ENCODE data around the gene KCNK16. TPM values are rescaled to one million over a fixed set of nuclear protein-coding genes. Genes with fewer than 3 reads are reported as not detected.

Gene KCNK16
- total RNA-seq, 1 experiment from 2014 or later, result not detected

GRCh38 chr6:39328066-39328465 is 5.6 kb upstream of the KCNK16 start:
- no peak for TF ChIP-seq REST (IDR thresholded peaks at IDR 0.05; ENCODE audit: insufficient read depth in 1 of 2, low read depth in 2 of 2, low read length in 1 of 2)
- TF ChIP-seq POLR2AphosphoS5 (IDR thresholded peaks at IDR 0.05; ENCODE audit: low read depth, low read length), result no peak
- no peak for TF ChIP-seq SIN3A (IDR thresholded peaks at IDR 0.05; ENCODE audit: borderline replicate concordance, insufficient read depth, low read depth, low read length)
- BruUV-seq (replicated peaks), result no TSS peak
- H3K4me1 ChIP-seq (ENCODE audit: control insufficient read depth, insufficient read depth, low read length), result no peaks in the 10 kb centered on the region
- intact Hi-C loops (cut with micrococcal nuclease; ENCODE audit: unreplicated experiment) (no loop called here), in situ Hi-C loops (cut with HindIII; ENCODE audit: low pct_unique_long_range_greater_than_20kb, low sequenced_read_pairs) (no loop called here)
- DNase-seq (ENCODE audit: low read depth, low spot score) (no peak), ATAC-seq (no peak)
- H3K27me3 ChIP-seq (ENCODE audit: control insufficient read depth, insufficient read depth, low read length), result peaks cover 6% of the 10 kb centered on the region
- H3K4me3 ChIP-seq (ENCODE audit: low read depth in 2 of 2, low read length in 2 of 2), result no peak overlapping the region
- POLR2A ChIA-PET, result no interaction called here
- CTCF ChIA-PET, result no interaction called here
- H3K36me3 ChIP-seq (ENCODE audit: control insufficient read depth, insufficient read depth, low read length), result no peaks in the 10 kb centered on the region
- H3K27ac ChIP-seq (ENCODE audit: low read length), result no peak overlapping the region
- H3K9me3 ChIP-seq (ENCODE audit: control insufficient read depth, insufficient read depth, low read depth, low read length), result no peaks in the 10 kb centered on the region

- H3K27me3 ChIP-seq (ENCODE audit: control insufficient read depth, insufficient read depth, low read length), result peaks cover 5% of the 10 kb centered on the region
Measured at GRCh38 chr6:39327507-39327906, 5.0 kb upstream of the KCNK16 start.

More at GRCh38 chr6:39327507-39327906, 5.0 kb upstream of the KCNK16 start:
- no peak for ATAC-seq
- ChIA-PET POLR2A (no interaction called here), CTCF (no interaction called here)
- no TSS peak for BruUV-seq (replicated peaks)
- no peak overlapping the region for H3K27ac ChIP-seq (ENCODE audit: low read length)
- H3K4me3 ChIP-seq (ENCODE audit: low read depth in 2 of 2, low read length in 2 of 2), result no peak overlapping the region
- H3K36me3 ChIP-seq (ENCODE audit: control insufficient read depth, insufficient read depth, low read length), result no peaks in the 10 kb centered on the region
- DNase-seq (ENCODE audit: low read depth, low spot score), result no peak
- H3K4me1 ChIP-seq (ENCODE audit: control insufficient read depth, insufficient read depth, low read length), result no peaks in the 10 kb centered on the region
- in situ Hi-C loops (cut with HindIII; ENCODE audit: low pct_unique_long_range_greater_than_20kb, low sequenced_read_pairs), result no loop called here
- H3K9me3 ChIP-seq (ENCODE audit: control insufficient read depth, insufficient read depth, low read depth, low read length), result no peaks in the 10 kb centered on the region
- intact Hi-C loops (cut with micrococcal nuclease; ENCODE audit: unreplicated experiment), result no loop called here
- TF ChIP-seq REST (IDR thresholded peaks at IDR 0.05; ENCODE audit: insufficient read depth in 1 of 2, low read depth in 2 of 2, low read length in 1 of 2), result no peak
- TF ChIP-seq SIN3A (IDR thresholded peaks at IDR 0.05; ENCODE audit: borderline replicate concordance, insufficient read depth, low read depth, low read length), result no peak
- no peak for TF ChIP-seq TCF7L2 (IDR thresholded peaks at IDR 0.05; ENCODE audit: low read depth, low read length)
- no peak for TF ChIP-seq POLR2AphosphoS5 (IDR thresholded peaks at IDR 0.05; ENCODE audit: low read depth, low read length)
- no peak for TF ChIP-seq CTCF (IDR thresholded peaks at IDR 0.05)
